GM18909 (cell line): ENCODE measurements around the gene NRBF2.
"Not testable (repeated sequence)": the region's sequence is repeated elsewhere in the genome, so short reads cannot be mapped to it uniquely, and the experiment has no call there.

Experiments
- ATAC-seq: cut with Tn5 transposase; IDR thresholded peaks from one replicate; pipeline ENCODE4 v1.9.1; 2021; ENCODE audit warnings: mild to moderate bottlenecking; ENCODE audit not compliant: unreplicated experiment, poor library complexity

Gene NRBF2

GRCh38 chr10:63116452-63117072, 16.6 kb upstream of the NRBF2 start:
- ATAC-seq: no peak

GRCh38 chr10:63119041-63119440, 14.1 kb upstream of the NRBF2 start:
- no peak for ATAC-seq

GRCh38 chr10:63120554-63120953, 12.6 kb upstream of the NRBF2 start:
- ATAC-seq: no peak

- no peak for ATAC-seq
These were observed 9.3 kb upstream of the NRBF2 start for GRCh38 chr10:63123727-63124362.

DNA sequence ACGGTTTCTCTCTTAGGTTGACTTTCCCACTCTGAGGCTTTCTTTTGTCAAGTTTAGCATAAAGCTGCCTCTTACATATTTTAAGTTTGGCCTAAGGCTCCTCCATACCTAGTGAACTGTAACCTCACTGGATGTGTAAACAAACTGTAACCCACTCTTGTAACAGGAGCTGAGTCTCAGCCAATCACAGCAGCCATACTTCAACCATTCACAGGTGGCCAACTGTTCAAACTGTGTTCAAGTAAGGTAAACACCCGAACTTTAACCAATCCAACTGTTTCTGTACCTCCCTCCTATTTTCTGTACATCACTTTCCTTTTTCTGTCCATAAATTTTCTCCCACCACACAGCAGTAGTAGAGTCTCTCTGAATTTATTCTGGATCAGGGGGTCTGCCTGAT, 7.7 kb upstream of the NRBF2 start:
- ATAC-seq: no peak

DNA sequence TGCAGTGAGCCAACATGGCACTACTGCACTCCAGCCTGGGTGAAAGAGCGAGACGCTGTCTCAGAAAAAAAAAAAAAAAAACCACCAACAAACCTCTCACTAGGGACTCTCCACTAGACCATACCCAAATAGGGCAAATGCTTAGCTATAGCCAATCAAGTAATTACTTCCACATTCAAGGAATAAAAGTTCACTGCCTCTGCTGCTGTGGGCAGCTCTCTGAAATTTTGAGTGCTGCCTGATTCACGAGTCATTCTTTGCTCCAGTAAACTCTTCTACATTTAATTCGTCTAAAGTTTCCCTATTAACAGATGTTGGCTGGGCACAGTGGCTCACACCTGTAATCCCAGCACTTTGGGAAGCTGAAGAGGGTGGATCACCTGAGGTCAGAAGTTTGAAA, 4.7 kb upstream of the NRBF2 start:
- no peak for ATAC-seq

DNA sequence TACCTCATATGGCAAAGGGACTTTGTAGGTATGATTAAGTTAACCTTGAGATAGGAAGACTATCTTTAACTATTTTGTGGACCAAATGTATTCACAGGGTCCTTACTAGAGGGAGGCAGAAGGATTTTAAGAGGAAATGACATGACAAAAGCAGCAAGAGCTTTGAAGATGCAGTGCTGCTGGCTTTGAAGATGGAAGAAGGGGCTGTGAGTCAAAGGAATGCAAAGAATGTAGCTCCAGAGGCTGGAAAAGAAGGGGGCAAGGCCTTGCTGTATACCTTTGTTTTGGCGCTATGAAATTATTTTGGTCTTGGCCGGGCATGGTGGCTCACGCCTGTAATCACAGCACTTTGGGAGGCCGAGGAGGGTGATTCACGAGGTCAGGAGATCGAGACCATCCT, 3.2 kb upstream of the NRBF2 start:
- ATAC-seq: no peak

DNA sequence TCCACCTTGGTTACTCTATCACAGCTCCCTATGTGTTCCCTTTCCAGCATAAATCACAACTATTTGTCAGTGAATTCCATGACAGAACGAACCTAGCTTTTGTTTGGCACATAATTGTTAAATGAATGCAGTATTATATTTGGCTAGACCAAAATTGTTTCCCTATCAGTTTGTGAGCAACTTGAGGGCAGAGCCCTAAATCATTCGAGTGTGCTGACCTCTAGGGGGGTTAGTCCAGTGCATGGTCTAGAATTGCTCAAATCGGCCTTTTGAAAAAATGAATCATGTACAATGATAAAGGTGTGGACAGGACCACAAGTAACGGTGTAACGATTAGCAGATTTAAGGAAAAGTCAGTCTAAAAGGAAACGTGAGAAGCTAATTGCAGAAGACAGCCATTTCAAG, 475 bp upstream of the NRBF2 start:
- peak; percentile 0 for ATAC-seq

- ATAC-seq: no peak
These were observed 861 bp downstream of the NRBF2 start for GRCh38 chr10:63133821-63134557.

DNA sequence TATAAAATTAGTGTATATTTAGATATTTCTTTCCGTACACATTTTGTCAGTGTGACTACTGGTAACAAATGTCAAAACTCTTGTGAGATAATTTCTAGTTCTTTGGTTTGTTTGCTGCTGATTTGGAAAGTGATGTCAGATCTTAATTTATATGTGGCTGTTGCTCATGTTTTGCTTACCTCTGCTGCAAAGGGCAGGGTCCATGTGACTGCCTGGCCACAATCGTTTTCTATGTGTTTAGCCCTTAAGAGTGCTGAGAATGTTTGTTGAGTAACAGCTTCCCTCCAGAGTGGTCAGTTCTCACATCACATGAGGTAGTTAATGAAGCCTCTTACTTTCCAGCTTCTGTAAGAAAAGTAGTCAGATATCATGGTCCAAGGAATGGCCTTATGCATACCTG, 4.2 kb downstream of the NRBF2 start:
- ATAC-seq: no peak

- no peak for ATAC-seq
These were observed 6.9 kb downstream of the NRBF2 start for GRCh38 chr10:63140077-63140476.

DNA sequence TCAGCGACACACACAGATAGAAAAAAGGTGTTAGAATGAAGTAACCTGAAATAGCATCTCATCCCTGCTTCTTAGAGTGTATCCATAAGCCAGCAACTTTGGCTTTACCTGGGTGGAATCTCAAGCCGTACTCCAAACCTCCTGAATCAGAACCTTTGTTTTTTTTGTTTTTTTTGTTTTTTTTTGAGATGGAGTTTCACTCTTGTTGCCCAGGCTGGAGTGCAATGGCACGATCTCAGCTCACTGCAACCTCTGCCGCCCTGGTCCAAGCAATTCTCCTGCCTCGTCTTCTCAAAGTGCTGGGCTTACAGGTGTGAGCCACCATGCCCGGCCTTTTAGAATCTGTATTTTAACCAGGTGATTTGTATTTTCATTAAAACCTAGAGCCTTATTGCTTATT, 9.0 kb downstream of the NRBF2 start:
- ATAC-seq: no peak

- ATAC-seq: no peak
These were observed 10.9 kb downstream of the NRBF2 start for GRCh38 chr10:63143987-63144386.

DNA sequence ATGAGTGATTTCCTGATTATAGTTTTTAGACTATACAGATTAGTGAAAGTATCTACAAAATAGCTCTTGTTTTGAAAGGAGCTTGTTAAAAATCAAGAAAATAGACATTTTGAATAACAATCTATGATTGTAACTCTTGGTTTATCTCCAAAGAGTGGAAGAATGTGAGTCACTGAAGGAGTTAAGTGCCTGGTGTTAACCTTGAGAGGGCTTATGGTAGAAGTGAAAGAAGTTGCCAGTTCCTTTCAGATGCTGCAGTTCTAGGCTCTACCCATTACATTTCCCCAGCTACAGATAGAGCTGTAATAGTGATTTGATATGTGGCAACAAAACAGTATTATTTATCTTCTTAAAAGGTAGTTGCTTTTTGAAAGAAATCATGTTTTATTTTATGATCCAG, 12.7 kb downstream of the NRBF2 start:
- ATAC-seq: no peak

GRCh38 chr10:63146503-63146902, 13.4 kb downstream of the NRBF2 start:
- ATAC-seq: no peak

DNA sequence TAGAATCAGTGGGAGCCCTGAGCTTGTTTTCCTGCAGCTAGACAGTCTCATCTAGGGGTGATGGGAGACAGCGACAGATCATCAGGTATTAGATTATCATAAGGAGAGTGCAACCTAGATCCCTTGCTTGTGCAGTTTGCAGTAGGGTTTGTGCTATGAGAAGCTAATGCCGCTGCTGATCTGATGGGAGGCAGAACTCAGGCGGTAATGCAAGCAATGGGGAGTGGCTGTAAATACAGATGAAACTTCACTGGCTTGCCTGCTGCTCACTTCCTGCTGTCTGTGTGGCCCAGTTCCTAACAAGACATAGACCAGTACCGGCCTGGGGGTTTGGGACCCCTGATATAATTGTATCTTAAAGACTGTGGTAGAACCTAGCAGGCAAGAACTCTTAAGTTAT, 17.6 kb downstream of the NRBF2 start:
- ATAC-seq: no peak

GRCh38 chr10:63153868-63154545, 20.9 kb downstream of the NRBF2 start:
- ATAC-seq: not testable (repeated sequence)

DNA sequence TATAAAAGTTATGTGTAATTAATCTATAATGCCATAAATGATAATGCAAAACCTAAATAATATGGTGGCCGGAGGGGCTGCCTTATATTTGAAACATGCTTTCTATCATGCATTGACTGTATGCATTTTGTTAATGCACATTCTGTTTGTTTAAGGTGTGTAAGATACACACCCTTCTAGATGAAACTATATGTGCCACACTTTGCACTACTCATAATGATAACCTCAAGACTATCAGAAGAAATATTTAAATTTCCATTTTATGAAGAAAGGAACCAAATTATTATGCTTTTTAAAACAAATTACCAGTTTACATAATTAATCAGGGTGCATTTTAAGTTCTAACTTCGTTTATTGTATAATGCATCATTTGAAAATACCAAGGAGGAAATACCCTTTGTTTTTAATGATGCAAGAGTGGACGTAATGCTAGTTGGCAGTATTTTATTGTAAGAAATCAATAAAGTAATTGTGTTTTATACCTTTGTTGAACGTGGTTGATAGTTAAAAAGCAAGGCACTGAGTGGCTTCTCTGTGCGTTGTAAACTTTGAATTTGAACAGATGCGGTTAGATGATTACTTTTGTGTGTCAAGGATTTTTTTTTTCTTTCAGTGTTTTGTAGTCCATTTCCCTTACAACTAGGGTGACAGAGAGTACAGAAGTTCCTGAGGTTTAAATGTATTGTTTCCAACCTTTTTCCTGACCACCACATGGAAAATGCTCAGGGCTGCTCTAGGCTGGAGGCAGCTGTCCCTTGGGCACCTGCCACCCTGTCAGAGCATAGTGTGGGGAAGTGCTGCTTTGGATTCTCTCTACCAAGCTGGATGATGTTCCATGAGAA, 21.6 kb downstream of the NRBF2 start:
- ATAC-seq: no peak

DNA sequence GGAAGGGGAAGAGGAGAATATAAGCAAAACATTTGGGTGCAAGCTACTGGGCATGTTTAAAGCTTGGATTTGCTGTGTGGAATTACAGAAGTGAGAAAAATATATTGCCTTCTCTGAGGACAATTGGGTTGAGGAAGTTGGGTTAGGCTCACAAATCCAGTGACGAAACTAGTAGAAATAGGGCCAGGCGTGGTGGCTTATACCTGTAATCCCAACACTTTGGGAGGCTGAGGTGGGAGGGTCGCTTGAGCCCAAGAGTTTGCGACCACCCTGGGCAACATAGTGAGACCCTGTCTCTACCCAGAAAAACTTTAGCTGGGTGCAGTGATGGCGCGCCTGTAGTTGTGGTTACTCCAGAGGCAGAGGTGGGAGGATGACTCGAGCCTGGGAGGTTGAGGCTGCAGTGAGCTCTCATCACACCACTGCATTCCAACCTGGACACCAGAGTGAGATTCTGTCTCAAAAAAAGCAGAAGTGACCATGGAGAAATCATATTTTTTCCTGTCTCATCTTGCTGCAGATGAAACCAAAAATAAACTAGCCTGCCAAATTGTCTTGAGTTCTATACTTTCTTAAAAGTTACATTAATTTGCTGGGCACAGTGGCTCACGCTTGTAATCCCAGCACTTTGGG, 22.4 kb downstream of the NRBF2 start:
- ATAC-seq: no peak

- no peak for ATAC-seq
These were observed 23.1 kb downstream of the NRBF2 start for GRCh38 chr10:63156236-63156635.
